Dedifferentiated amniotic fluid mesenchymal stem cell (primary cell): ENCODE data around the gene C1orf50.

Experiments used
- DNase-seq: peaks from one replicate; pipeline ENCODE4 v3.0.0-alpha.2; 2016; ENCODE audit errors: extremely low spot score

Gene C1orf50

DNA sequence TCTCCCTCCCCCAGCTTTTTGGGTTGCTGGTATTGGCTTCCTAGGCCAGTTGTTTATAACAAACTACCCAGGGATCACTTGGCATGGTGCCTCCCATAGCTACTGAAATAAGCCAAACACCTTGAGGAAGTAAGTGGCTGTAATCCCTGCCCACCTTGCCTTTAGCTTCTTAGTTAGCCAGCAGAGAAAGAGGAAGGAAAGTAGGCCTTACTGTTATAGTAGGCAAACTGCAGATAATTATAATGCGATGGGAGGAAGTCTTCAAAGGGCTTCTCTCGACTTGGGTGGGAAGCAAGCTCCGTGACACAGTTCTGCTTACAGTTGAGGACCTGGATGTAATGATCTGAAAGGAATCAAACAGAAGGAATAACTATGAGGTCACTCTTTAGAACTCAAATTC, 8.4 kb upstream of the C1orf50 start:
- DNase-seq = no peak

DNA sequence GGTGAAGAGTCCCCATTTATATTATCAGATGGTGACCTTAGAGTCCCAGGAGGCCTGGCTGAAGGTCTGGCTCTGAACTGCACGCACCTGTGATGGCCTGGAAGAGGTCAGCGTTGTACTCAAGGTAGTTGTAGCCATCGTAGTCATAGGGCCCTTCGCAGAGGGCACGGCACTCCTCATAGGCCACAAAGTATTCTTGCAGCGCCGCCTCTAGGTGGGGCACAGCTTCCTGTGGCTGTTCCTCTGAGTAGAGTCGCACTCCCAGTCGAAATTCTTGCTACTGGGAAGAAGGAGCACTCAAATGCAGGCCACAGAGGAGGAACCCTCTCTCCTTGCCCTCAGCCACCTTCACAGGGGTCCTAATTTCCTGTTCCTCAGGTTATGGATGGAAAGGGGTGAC, 7.9 kb upstream of the C1orf50 start:
- DNase-seq = no peak

DNA sequence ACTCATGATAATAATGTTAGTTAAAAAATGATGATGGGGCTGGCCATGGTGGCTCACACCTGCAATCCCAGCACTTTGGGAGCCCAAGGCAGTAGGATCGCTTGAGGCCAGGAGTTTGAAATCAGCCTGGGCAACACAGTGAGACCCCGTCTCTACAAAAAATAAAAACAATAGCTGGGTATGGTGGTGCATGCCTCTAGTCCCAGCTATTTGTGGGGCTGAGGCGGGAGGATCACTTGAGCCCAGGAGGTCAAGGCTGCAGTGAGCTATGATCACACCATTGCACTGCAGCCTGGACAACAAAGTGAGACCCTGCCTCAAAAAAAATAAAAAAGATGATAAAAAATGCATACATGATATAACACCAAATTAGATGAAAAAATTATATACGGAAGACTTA, 5.5 kb upstream of the C1orf50 start:
- DNase-seq = no peak

DNA sequence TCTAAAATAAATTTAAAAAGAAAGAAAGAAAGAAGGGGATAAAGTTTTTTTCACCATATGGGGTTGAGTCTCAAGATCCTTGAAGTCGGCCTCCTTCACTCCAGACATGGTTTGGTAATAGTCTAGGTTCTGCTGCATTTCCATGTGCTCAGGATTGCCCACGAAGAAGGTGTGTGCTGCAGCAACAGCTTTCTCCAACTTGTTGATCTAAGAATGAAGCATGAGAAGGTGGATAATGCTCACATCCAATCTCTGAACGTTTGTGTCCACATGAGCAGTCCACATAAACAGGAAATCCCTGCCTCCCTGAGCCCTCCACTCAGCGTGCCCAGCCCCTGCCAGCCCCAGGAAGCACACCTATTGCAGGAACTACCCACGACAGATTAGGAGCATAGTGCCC, 4.8 kb upstream of the C1orf50 start:
- no peak for DNase-seq

DNA sequence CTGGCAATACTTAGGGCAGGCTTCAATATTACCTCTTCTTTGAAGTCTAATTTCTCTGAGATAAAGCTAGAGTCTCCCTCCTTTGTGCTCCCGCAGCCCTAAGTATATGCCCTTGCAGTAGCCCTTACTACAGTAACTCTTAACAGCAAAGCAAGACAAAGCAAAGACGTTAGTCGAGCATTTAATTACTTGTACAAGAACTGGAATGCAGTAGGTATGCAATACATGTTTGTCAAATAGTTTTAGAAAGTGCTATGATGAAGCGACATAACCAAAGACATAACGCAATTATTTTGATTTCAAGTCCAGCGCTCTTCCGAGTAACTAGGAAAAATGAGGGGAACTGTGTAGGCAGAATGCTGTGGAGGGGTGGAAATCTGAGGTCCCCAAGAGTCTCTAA, 1.8 kb upstream of the C1orf50 start:
- no peak for DNase-seq

DNA sequence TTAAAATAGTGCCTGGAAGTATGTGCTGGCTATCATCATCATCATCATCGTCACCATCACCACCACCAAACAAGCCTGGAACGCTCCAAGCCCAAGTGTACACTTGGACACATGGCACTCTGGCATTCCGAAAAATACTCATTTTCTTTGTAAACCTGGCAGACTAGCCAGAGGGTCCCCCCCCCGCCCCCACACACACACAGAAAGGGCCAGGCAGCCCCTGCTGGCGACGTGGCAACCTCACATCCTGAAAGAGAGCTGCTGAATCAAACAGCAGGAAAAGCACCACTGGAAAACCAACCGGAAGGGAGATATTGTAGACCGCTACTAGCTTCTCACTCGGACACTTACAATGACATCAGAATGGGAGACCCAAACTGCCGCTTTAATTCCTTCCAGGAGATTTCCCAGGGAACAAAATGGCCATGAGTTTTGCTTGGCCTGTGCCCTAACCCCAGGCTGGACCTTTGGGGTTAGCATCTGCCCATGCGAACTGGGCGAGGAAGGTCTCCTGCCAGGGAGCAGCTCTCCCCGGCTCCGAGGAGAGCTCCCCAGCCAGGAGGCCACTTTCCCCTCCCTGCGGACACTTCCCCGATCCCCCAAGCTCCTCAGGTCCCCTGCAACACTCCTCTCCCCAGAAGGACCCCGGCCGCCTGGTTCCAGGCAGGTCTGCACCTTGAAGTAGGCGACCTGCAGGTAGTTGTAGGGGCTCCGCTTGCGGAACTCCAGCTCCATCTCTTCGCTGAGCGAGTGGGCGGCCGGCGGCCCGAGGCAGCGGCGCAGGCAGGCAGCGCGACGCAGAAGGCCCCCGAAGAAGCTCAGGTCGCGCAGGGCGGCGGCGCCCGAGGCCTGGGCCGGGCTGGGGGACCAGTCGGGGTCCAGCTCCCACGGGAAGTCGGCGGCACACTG, 963 bp upstream of the C1orf50 start:
- peak; percentile 76 for DNase-seq

DNA sequence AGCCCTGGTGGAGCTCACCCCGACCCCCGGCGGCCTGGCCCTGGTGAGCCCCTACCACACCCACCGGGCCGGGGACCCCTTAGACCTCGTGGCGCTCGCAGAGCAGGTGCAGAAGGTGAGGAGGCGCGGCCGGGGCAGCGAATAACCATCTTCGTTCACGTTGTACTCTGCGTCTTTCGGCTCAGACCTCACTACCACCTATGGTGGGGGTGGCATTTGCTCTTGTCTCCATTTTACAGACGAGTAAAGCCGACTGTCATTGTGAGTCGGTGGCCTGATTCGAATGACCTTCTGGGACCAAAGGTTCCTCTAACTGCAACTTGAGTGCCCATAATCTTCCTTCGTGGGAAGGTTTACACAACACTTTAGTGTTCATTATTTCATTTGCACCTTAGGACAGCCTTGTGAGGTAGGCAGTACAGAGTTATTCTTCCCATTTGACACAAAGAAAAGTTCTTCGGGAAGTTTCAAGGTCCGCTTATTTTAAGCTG, 506 bp downstream of the C1orf50 start:
- DNase-seq = no peak

DNA sequence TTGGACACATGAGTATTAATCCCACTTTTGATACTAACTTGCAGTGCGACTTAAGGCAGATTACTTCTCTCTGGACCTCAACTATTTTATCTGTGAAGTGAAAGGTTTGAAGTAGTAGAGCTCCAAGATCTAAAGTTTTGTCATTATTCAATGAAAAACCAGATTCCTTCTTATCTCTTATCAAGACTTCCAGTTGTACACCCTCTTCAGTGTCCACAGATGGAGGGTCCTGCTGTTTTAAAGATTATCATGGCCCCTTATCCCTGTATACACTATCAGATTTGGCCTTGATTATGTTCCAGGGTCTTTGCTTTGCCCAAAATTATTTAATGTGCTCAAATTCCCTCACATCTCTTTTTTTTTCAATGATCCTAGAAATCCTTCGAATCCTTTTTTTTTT, 1.1 kb downstream of the C1orf50 start:
- DNase-seq = no peak

DNA sequence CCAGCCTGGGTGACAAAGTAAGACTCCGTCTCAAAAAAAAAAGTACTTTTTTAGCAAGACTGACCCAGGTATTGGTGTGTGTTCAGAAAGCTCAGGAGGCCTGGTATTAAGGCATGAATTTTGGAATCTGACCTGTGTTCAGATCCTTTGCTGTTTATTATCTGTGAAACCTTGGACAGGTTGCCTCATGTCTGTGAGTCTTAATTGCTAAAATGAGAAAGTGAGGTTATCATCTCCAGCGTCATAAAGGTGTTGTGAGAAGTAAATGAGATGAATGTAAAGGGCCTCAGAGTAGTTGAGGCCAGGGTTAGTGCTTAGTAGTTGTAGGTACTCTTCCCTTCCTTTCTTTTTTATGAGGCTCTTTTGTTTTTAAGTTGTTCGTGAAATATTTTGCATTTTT, 2.8 kb downstream of the C1orf50 start:
- DNase-seq = no peak

DNA sequence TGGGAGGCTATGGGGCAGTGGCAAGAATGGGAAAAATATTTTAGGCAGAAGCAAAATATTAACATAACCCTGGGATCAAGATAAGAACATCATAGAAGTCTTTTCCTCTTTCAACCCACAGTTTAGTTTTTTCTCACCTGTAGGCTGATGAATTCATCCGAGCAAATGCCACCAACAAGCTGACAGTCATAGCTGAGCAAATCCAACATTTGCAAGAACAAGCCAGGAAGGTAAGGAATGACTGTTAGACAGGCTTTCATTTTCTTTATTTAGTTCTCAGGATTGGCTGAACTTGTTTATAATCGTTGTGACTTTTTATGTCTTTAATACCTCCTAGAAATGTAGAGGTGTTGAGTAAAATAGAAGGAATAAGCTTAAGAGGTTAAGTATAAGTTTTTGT, 6.4 kb downstream of the C1orf50 start:
- DNase-seq = no peak

DNA sequence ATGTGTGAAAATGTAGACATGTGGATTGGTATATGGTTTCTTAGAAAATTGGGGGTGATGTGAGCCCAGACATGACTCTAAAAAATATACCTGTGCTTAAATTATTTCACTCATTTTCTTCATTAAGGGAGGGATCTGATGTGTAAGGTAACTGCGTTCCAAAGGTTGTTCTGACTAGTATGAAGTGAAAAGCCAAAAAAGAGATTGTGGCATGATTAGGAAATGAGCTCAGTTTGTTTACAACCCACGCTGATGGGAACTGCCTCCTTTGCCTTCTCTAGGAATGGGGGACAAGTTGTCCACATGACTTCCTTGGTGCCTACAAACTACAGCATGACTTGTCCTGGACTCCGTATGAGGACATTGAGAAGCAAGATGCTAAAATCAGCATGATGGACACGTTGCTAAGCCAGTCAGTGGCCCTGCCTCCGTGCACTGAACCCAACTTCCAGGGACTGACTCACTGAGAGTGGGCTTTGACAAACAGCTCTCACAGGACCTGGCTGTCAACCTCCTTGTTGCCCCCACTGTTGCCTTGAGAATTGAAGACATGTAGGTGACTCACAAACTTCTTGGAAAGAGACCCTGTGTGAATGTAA, 8.0 kb downstream of the C1orf50 start:
- no peak for DNase-seq

DNA sequence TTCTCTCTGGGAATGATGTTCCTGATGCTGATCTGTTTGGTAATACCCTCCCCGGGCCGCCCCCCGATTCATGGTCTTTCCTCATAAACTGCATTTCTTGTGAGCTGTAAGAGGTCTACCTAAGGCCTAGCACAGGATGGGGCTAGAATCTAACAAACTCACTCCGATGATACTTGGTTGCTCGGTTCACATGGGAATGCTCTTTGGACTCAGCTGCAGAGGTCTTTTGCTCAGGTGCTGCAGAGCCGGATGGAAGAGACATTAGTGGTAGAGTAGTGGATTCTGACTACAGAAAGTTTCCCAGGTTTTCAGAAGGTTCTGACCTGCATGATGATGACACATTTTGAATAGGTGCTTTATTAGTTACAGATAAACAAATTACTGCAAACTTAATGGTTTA, 9.5 kb downstream of the C1orf50 start:
- no peak for DNase-seq

DNA sequence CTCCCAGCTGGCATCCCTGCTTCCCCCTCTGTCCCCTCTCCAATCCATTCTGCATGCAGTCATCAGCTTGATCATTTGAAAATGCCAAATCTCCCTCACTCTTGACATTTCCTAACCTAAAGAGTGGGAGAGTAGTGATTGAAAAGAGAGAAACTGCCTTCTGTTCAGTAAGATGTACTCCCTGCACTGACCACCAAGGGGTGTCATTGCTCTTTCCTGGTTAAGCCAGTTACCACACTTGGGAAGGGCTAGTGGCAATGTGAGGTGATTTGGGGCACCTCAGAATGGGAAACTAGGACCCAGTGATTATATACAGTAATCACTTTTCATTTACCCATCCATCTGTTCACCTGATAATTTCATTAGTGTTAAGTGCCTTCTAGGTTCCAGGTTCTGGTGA, 10.8 kb downstream of the C1orf50 start:
- no peak for DNase-seq

DNA sequence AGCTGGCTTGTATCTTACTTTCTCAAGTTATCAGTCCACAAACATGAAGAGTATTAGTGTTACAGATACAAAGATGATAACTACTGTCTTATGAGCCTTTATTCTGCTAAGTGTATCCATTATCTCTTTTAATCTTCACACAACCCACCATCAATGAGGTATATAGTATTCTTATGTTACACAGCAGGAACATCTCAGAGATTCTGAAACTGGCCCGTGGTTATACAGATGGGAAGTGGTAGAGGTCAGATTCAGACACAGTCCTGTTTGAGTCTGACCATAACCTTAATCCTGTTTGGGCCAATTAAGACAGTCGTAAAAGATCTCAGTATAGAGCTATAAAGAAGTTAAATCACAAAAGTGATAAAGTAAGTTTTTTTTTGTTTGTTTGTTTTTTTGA, 12.7 kb downstream of the C1orf50 start:
- DNase-seq = no peak

DNA sequence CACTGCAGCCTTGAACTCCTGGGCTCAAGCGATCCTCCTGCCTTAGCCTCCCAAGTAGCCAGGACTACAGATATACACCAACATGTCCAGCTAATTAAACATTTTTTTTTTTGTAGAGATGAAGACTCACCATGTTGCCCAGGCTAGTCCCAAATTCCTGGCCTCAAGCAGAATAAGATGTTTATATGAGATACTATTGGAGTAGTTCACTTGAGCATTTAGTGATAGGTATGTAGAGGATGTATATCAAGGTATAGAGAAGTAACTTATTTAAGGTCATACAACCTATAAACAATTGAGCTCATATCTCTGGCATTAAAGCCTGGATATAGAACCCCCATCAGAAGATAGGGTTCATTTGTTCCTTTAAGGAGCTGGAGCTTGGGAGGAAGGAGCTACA, 13.1 kb downstream of the C1orf50 start:
- DNase-seq = no peak

DNA sequence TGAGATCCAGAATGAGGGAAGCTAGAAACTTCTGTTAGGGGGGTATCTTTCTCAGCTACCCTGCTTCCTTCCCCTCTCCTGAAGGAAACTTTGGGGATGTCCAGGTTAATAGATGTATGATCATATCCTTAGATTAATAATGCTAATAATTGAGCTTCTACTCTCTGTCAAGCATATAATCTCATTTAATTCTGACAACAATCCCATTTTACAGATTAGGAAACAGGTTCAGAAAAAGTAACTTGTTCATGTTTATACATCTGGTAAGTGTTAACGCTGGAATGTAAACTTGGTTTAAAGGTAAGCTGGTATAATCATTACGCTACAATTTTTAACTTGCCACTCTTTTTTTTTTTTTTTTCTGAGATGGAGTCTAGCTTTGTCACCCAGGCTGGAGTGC, 16.0 kb downstream of the C1orf50 start:
- no peak for DNase-seq

DNA sequence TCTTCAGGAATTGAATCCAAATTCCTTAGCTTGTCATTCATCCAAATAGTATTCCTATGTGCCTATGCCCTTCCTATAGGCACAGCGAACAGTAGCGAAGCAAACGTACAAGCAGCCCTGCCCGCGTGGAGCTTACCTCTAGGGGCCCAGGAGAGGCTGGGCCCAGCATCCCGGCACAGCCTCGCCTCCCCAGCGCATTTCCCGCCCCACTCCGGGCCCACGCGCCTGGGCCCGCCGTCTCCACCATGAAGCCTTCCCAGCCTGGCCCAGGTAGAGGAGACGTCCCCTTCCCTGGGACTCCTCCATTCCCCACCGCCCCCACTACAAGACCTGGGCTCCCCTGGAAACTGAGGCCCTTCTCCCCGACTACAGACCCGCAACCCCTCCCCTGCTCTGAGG, 17.5 kb downstream of the C1orf50 start:
- no peak for DNase-seq

DNA sequence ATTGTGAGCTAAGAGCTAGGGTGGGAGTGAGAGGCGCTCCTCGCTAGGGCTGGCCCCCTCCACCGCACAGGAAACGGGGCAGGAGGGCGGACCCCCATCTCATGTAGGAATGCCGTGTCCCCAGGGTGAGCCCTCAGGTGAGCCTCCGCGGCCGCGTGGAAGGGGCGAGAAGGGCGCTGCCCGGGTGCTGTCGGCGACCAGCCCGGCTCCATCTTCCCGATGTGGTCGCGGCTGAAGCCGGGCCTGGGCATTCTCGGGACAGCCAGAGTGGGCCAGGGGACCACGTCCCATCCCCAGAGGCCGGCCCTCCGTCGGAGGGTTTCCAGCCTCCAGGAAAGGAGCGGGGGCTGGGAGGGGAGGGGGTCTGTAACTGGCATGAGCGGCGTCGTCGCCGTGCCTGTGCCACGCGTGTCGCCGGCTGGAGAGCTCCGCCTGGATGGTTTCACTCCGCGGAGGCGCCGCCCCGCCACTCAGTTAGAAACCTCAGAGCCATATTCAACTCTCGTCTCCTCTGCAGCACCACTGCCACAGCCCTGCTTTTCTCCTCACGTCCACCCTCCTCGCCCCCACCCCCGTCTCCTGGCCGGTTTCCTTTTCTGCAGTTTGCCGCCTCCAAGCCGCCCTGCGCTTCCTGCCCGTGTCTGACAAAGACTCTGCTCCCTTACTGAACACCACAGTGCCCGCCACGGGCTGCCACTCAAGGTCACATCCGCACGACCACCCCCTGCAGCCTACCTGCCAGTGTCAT, 18.1 kb downstream of the C1orf50 start, which contains the start of gene TMEM269:
Gene TMEM269, plus strand, starts transcription at position 46 of the 748 bp plus-strand sequence. CDS start 4,903 bp downstream, outside the sequence.
- DNase-seq = no peak

DNA sequence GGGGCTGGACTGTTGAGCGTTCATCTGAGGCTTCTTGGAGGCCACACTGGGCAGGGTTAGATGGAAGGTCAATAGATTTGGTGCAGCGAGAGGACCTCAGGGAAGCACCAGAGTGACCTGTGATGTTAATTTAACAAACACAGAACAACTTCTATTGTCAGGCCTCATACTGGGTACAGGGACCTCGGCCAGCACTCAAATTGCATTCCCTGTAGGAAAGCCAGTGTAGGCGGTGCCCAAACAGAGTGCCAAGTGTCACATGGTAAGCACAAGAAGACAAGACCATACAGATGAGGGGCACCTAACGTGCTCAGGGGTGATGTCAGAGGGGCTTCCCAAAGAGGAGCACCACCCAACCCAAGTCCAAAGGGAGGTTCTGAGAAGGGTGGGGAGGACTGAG, 19.0 kb downstream of the C1orf50 start:
- DNase-seq = no peak

DNA sequence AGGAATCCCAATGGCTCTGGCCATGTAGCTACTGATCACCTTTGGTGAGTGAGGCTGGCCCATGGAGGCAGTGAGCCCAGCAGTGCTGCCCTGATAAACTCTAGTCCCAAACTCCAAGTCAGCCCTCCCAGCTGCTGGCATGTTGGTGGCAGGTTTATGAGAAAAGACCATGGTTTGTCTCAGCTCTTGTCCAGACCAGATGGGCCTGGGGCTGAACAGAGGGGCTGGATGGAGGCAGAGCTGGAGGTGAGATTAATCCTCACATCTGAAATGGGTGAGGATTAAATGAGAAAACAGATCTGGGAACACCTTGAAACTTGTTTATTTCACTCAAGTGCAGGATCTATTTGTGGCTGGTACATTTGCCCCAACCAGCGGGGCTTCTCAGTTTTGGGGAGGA, 21.0 kb downstream of the C1orf50 start:
- no peak for DNase-seq

DNA sequence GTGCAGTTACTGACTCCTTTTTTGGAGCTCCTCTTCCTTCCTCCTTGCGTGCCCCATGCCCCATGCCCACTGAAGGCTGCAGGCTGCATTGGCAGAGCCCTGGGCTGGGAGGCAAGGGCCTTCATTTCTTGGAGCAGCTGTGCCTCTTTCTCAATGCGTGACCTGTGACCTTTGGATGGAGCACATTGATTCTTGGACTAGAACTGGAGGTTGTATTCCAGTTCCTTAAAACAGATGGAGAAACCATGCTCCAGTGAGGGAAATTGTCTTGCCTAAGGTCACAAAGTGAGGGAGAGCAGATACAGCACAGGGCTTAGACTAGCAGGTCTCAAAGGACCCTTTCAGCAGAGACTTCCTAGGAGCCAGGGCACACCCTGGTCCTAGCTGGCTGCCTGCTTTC, 26.8 kb downstream of the C1orf50 start:
- DNase-seq = no peak

DNA sequence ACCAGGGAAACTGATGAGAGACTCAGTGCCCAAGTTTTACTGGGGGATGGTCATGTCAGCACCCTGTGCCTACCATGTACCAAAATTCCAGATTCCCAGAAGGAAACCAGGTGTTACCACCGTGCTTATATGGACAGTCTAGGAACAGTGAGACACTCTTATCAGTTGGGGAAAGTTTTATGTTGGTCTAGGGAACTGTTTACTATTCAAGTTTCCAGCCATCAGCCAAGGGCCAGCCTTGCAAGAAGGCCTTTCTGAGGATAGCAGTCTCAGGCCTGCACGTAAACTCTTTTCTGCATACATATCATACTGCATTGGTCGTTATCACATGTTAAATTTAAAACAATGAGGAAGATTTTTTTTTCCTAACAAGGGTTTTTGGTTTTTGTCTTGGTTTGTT, 30.4 kb downstream of the C1orf50 start:
- DNase-seq = no peak

DNA sequence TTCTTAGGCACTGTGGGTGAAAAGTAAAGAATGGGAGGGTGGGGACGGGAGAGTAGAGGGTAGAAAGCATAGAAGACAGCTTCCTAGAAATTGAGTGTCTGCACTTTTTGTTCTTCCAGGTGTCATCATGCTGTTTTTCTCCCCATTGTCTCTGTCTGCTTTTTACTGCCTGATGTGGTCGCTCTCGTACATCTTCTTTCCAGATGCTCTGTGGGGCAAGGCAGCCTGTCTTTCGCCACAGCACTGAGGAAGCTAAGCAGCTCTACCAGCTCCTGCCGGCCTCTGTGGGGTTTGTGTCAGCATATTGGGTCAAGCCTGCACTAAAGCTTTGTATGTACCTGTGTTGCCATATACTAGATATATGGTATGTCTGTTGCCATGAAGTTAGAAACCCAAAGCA, 30.9 kb downstream of the C1orf50 start:
- no peak for DNase-seq
